Measurements from ENCODE around the gene PEX6.

- TF ChIP-seq POLR2AphosphoS5 (IDR thresholded peaks at IDR 0.05; ENCODE audit: insufficient read depth in 1 of 2, low read depth in 1 of 2) (peak; percentile 92 to 93), POLR2A (IDR thresholded peaks at IDR 0.05) (no peak)
These were observed 5.3 kb upstream of the PEX6 start, which contains the start of gene PPP2R5D for GRCh38 chr6:42984001-42984923.
